Bronchial epithelial cell (primary cell): Measurements from ENCODE around the gene SEPTIN5. TPM values are rescaled to one million over a fixed set of nuclear protein-coding genes. Genes with fewer than 3 reads are reported as not detected.

Experiments used
- DNase-seq: peaks from one replicate; pipeline ENCODE4 v3.0.0-alpha.2; 2010; ENCODE audit warnings: low read depth
- FAIRE-seq: peaks from 2 replicates; lab custom pipeline; 2011; peaks lifted over from hg19 to GRCh38; lab: Jason Lieb, UNC
- H3K27me3 ChIP-seq: 2 replicates; pipeline ENCODE4 v1.5.1; 2011; ENCODE audit warnings: low read length; ENCODE audit not compliant: control insufficient read depth, insufficient read depth
- H3K36me3 ChIP-seq: 2 replicates; pipeline ENCODE4 v1.5.1; 2011; ENCODE audit warnings: low read length; ENCODE audit not compliant: control insufficient read depth, insufficient read depth
- H3K4me3 ChIP-seq: 2 replicates; pipeline ENCODE4 v1.5.1; 2011; ENCODE audit warnings: mild to moderate bottlenecking, low read depth, low read length, control low read depth
- total RNA-seq: library from RNA; depleted of rRNA; stranded (reverse); fragments of >200 nt; gene quantifications from 2 replicates; pipeline ENCODE4 v1.2.1, GENCODE V29; 2014
- TF ChIP-seq, protein P1 (sequence below): IDR thresholded peaks from 2 replicates; pipeline ENCODE4 v1.5.1; 2011; ENCODE audit warnings: mild to moderate bottlenecking, moderate library complexity, low read length, control low read depth, inconsistent platforms; ENCODE audit not compliant: insufficient read depth, severe bottlenecking

Gene SEPTIN5
- total RNA-seq, 1 donor from 2014 or later, result 5.8 TPM

DNA sequence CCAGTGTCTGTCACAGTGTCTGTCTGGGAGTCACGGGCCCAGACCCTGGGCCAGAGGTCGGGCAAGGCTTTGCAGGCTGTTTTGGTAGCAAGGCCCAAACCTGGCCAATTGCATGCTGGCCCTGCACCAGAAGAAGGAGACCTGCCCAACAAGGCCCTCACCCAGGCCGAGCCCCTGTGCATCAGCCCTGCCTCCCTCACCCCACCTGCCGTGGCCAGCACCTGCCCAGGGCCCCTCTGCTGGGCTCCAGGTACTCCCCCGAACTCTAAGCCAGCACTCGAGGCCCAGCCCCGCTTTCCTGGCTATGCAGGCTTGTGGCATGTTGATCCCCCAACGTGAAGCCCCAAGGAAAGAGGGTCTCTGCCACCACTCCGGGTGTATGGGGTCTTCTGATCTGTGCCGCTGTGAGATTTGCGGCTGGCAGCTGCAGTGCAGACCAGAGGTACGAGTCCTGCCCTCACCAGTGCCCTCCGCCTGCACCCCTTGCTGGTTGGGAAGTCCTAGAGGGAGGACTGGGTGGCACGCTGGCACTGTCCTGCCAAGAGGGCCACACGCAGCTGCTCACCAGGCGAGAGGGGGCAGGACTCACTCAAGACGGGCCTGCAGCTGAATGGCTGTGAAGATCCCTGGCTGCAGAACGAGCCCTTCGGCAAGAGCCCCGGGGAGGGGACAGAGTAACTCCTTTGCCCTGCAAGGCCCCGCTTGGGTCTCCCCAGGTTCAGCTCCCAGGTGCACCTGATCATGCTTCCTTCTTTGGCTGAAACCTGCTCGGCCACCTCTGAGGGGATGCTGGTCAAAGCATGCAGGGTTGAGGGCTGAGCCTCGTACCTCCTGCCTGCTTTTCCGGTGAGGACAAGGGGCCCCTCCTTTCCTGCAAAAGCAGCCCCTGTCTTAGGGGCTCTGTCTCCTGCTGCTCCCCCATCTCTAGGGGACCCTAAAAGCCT lies 6.7 kb upstream of the SEPTIN5 start:
- no peak for FAIRE-seq

GRCh38 chr22:19708321-19709011 lies 5.8 kb upstream of the SEPTIN5 start:
- TF ChIP-seq, protein P1, sequence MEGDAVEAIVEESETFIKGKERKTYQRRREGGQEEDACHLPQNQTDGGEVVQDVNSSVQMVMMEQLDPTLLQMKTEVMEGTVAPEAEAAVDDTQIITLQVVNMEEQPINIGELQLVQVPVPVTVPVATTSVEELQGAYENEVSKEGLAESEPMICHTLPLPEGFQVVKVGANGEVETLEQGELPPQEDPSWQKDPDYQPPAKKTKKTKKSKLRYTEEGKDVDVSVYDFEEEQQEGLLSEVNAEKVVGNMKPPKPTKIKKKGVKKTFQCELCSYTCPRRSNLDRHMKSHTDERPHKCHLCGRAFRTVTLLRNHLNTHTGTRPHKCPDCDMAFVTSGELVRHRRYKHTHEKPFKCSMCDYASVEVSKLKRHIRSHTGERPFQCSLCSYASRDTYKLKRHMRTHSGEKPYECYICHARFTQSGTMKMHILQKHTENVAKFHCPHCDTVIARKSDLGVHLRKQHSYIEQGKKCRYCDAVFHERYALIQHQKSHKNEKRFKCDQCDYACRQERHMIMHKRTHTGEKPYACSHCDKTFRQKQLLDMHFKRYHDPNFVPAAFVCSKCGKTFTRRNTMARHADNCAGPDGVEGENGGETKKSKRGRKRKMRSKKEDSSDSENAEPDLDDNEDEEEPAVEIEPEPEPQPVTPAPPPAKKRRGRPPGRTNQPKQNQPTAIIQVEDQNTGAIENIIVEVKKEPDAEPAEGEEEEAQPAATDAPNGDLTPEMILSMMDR, result no peak
- Histone ChIP-seq H3K27me3 (no peaks in the 10 kb centered on the region), H3K4me3 (no peak overlapping the region), H3K36me3 (no peaks in the 10 kb centered on the region)
- FAIRE-seq (no peak), DNase-seq (no peak)

More for the DNA sequence above, 6.7 kb upstream of the SEPTIN5 start:
- no peak for DNase-seq
- H3K27me3 ChIP-seq, result no peaks in the 10 kb centered on the region
- TF ChIP-seq, protein P1, result no peak
- no peaks in the 10 kb centered on the region for H3K36me3 ChIP-seq
- no peak overlapping the region for H3K4me3 ChIP-seq

DNA sequence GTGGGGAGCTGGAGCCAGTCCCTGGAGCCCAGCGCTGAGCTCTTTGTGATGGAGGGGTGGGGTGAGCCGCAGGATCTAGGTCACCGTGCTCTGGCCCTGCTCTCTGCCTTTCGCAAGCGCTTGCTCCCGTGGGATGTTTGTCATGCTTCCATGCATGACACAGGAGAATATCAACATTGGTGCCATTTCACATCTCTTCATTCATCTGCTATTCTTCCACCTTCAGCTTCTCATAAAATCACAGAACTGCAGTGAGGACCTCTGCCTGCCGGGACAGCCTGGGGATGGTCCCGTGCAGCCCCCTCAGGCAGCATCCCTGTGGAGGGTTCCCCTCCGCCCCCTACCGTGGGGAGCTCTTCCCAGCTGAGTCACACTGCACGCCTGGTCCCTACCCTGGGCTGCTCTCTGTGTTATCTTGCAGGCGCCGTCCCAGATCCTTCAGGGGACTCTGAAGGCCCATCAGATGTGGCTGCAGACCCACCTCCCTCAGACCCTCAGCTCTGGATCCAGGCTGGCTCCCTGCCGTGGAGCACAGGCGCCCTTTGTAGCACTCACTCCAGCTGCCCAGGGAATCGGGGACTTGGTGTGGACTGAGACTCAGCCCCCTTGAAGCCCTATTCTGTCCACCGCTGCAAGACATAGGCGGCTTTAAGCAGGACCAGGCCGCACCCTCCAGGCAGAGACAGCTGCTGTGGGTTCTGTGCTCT lies 5.1 kb upstream of the SEPTIN5 start:
- DNase-seq (no peak), FAIRE-seq (no peak)
- Histone ChIP-seq H3K27me3 (no peaks in the 10 kb centered on the region), H3K36me3 (no peaks in the 10 kb centered on the region), H3K4me3 (no peak overlapping the region)
- TF ChIP-seq, protein P1, result no peak

GRCh38 chr22:19710020-19710768 lies 4.1 kb upstream of the SEPTIN5 start:
- DNase-seq (no peak), FAIRE-seq (no peak)
- Histone ChIP-seq H3K27me3 (no peaks in the 10 kb centered on the region), H3K4me3 (no peak overlapping the region), H3K36me3 (no peaks in the 10 kb centered on the region)
- TF ChIP-seq, protein P1, result no peak

GRCh38 chr22:19710769-19711106 lies 3.6 kb upstream of the SEPTIN5 start:
- Histone ChIP-seq H3K4me3 (no peak overlapping the region), H3K27me3 (no peaks in the 10 kb centered on the region), H3K36me3 (no peaks in the 10 kb centered on the region)
- FAIRE-seq (no peak), DNase-seq (no peak)
- TF ChIP-seq, protein P1, result no peak
